Spleen (tissue), 11 donors: ENCODE results near the gene MMP25. TPM values are rescaled to one million over a fixed set of nuclear protein-coding genes. Genes with fewer than 3 reads are reported as not detected.

Source experiments
- DNase-seq: peaks from one replicate; pipeline ENCODE4 v3.0.0-alpha.2; 2020
- H3K27ac ChIP-seq, 8 donors: fragments of 200-600 bp; sonication (generic) in 7 of 8; 1 replicate in 4 of 8; 2 replicates in 4 of 8; pipeline versions ENCODE4 v1.5.0 to v1.8.0; 2016 to 2021; ENCODE audit warnings: inconsistent platforms in 4 of 8, mild to moderate bottlenecking in 4 of 8, moderate library complexity in 1 of 8
- H3K27me3 ChIP-seq, 7 donors: fragments of 200-600 bp; sonication (generic) in 6 of 7; replicated peaks in 1 of 7; 1 replicate in 4 of 7; 2 replicates in 3 of 7; pipeline versions ENCODE4 v1.5.0 to v1.8.0; 2016 to 2021; ENCODE audit warnings: inconsistent platforms in 3 of 7, mild to moderate bottlenecking in 1 of 7
- H3K36me3 ChIP-seq, 6 donors: fragments of 200-600 bp; sonication (generic) in 5 of 6; 1 replicate in 4 of 6; 2 replicates in 2 of 6; pipeline versions ENCODE4 v1.5.0 to v1.8.0; 2016 to 2021; ENCODE audit warnings: inconsistent platforms in 2 of 6
- H3K4me1 ChIP-seq, 6 donors: fragments of 200-600 bp; sonication (generic) in 5 of 6; 1 replicate in 3 of 6; 2 replicates in 3 of 6; pipeline versions ENCODE4 v1.5.0 to v1.8.0; 2016 to 2021; ENCODE audit warnings: inconsistent platforms in 3 of 6
- H3K4me3 ChIP-seq, 8 donors: fragments of 200-600 bp; sonication (generic) in 7 of 8; 1 replicate in 4 of 8; 2 replicates in 4 of 8; pipeline versions ENCODE4 v1.5.0 to v1.8.0; 2016 to 2021; ENCODE audit warnings: inconsistent platforms in 4 of 8, mild to moderate bottlenecking in 4 of 8, moderate library complexity in 2 of 8
- H3K9me3 ChIP-seq, 8 donors: fragments of 200-600 bp; sonication (generic) in 7 of 8; 1 replicate in 4 of 8; 2 replicates in 4 of 8; pipeline versions ENCODE4 v1.5.0 to v1.8.0; 2016 to 2021; ENCODE audit warnings: inconsistent platforms in 4 of 8
- POLR2A ChIP-seq, 3 donors: fragments of 450-650 bp; IDR thresholded peaks; one replicate each; pipeline ENCODE4 v1.5.1; 2017; ENCODE audit warnings: antibody characterized with exemption in 3 of 3, mild to moderate bottlenecking in 1 of 3
- POLR2AphosphoS5 ChIP-seq, 3 donors: sonication (generic); formaldehyde crosslinking; IDR thresholded peaks; one replicate each; pipeline ENCODE4 v1.5.1; 2017; ENCODE audit warnings: antibody characterized with exemption in 3 of 3
- WGBS, 5 donors: extraction: QIAGEN DNeasy Blood & Tissue Kit in 3 of 5; methylation state at CpG; one replicate each; pipeline versions ENCODE4 v1.1.5 to v1.1.7; 2013 to 2018; 5-methylcytosine and 5-hydroxymethylcytosine counted together
- intact Hi-C: fragments of 100-400 bp; cut with DNase I; formaldehyde crosslinking; loops from one replicate; pipeline ENCODE4 v1.15.0; 2023; ENCODE audit warnings: low total_unique reads
- polyA plus RNA-seq, 3 donors: library from polyadenylated mRNA; stranded (reverse); fragments of 200-250 nt; gene quantifications; one replicate each; pipeline ENCODE4 v1.2.1, GENCODE V29; 2013
- total RNA-seq, 7 donors: library from RNA; depleted of rRNA in 3 of 7; stranded (reverse); fragments of >200 nt in 3 of 7; fragmentation: NEBNext Ultra II Directional in 4 of 7; extraction: Animal tissue kit (Norgen Biotek cat#: 25700) in 4 of 7; gene quantifications; one replicate each; pipeline versions ENCODE4 v1.1.0 to v1.2.1, GENCODE V29; 2016 to 2021
- TF ChIP-seq, protein P1 (sequence below), 11 experiments: fragments of 200-600 bp in 7 of 11; fragments of 450-650 bp in 4 of 11; sonication (generic) in 4 of 11; IDR thresholded peaks in 8 of 11; conservative IDR thresholded peaks in 3 of 11; 1 replicate in 7 of 11; 2 replicates in 4 of 11; pipeline versions ENCODE4 v1.4.0 to v1.8.0; 2016 to 2021; ENCODE audit warnings: antibody characterized with exemption in 11 of 11, inconsistent platforms in 4 of 11, mild to moderate bottlenecking in 1 of 11
- donor health status: healthy with polysubstance abuse.
- donor health status: DM: no; HTN: no; CAD: no; lungs with moderate emphysema.
- donor health status: DM: no; HTN: no; CAD: no.
- donor health status: Bipolar disorder and iron deficiency.
- donor health status: healthy.
- donor health status: DM: no; HTN: no; CAD: no.
- donor health status: DM: yes; HTN: yes; CAD: no.

Gene MMP25
- total and polyA plus RNA-seq, 10 donors = 2.7 to 282 (median 65.6) TPM

DNA sequence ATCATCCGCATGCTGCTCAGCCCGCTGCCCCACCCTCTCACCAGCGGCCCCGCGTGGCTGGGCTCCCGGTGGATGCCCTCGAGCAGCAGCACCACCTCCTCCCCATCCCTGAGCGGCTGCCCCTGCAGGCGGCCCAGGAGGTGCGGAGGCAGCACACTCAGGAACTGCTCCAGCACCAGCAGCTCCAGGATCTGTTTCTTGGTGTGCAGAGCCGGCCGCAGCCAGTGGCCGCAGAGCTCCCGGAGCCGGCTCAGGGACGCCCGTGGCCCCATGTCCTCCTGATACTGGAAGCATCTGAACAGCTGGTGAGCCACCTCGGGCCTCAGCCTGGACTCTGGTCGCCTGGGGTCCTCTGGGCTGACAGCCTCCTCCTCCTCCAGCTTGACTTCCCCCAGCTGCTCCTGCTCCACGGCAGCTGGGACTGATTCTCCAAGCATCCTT is 46.2 kb downstream of the MMP25 start:
- 75 to 92% (median 84%) methylated on average over 14 to 20 of the region's 20 CpGs for WGBS, 5 donors
- peaks cover 0 to 6% (median 0%) of the 10 kb centered on the region in 7 donors for H3K27me3 ChIP-seq
- no peaks in the 10 kb centered on the region for H3K36me3 ChIP-seq
- H3K27ac ChIP-seq = no peak overlapping the region
- no peak overlapping the region for H3K4me3 ChIP-seq
- TF ChIP-seq POLR2A (IDR thresholded peaks at IDR 0.05) = no peak
- TF ChIP-seq POLR2AphosphoS5 (IDR thresholded peaks at IDR 0.05) = no peak
- TF ChIP-seq, protein P1, sequence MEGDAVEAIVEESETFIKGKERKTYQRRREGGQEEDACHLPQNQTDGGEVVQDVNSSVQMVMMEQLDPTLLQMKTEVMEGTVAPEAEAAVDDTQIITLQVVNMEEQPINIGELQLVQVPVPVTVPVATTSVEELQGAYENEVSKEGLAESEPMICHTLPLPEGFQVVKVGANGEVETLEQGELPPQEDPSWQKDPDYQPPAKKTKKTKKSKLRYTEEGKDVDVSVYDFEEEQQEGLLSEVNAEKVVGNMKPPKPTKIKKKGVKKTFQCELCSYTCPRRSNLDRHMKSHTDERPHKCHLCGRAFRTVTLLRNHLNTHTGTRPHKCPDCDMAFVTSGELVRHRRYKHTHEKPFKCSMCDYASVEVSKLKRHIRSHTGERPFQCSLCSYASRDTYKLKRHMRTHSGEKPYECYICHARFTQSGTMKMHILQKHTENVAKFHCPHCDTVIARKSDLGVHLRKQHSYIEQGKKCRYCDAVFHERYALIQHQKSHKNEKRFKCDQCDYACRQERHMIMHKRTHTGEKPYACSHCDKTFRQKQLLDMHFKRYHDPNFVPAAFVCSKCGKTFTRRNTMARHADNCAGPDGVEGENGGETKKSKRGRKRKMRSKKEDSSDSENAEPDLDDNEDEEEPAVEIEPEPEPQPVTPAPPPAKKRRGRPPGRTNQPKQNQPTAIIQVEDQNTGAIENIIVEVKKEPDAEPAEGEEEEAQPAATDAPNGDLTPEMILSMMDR (IDR thresholded peaks at IDR 0.05 in 8 of 11, conservative IDR thresholded peaks at IDR 0.05 in 3 of 11) = no peak
- H3K4me1 ChIP-seq = peaks cover 10 to 74% (median 39%) of the 10 kb centered on the region in 6 donors
- no peaks in the 10 kb centered on the region for H3K9me3 ChIP-seq
- intact Hi-C loops = no loop called here
- peak; percentile 71 for DNase-seq

DNA sequence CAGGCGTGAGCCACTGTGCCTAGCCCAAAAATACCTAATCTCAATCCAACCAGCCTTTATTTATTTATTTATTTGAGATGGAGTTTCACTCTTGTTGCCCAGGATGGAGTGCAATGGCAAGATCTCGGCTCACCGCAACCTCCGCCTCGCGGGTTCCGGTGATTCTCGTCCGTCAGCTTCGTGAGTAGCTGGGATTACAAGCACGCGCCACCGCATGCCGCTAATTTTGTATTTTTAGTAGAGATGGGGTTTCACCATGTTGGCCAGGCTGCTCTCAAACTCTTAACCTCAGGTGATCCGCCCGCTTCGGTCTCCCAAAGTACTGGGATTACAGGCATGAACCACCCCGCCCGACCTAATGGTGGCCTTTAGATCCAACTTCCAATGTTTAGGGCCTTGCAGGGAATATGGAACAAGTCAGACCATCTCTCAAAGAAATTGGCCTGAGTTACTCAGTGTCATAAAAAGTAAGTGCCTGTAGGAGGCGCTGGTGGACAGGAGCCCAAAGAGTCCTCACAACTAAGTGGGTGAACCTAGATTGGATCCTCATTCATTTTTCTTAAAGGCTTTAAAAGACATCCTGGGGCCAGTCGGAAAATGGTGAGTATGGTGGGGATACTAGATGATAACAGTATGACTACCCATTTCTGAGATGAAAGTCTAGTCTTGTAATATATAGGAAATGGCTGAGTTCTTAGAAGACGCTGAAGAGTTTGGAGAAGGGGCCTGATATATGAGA is 48.1 kb downstream of the MMP25 start:
- H3K9me3 ChIP-seq = no peaks in the 10 kb centered on the region
- WGBS, 5 donors = 79 to 93% (median 87%) methylated on average over 22 of the region's 22 CpGs
- peak; percentile 48 for DNase-seq
- H3K4me1 ChIP-seq = peaks cover 9 to 60% (median 29%) of the 10 kb centered on the region in 6 donors
- H3K36me3 ChIP-seq = no peaks in the 10 kb centered on the region
- intact Hi-C loops = no loop called here
- H3K27ac ChIP-seq = no peak overlapping the region
- H3K27me3 ChIP-seq = peaks cover 0 to 6% (median 0%) of the 10 kb centered on the region in 7 donors
- no peak overlapping the region for H3K4me3 ChIP-seq
- no peak for TF ChIP-seq POLR2A (IDR thresholded peaks at IDR 0.05)
- no peak for TF ChIP-seq POLR2AphosphoS5 (IDR thresholded peaks at IDR 0.05)
- TF ChIP-seq, protein P1 (IDR thresholded peaks at IDR 0.05 in 8 of 11, conservative IDR thresholded peaks at IDR 0.05 in 3 of 11) = peak in 9 of 11 experiments; percentile 33 to 64 (median 54)

- intact Hi-C loops = no loop called here
- DNase-seq = peak; percentile 89
- H3K4me1 ChIP-seq = peaks cover 19 to 62% (median 42%) of the 10 kb centered on the region in 6 donors
Observed at GRCh38 chr16:3095869-3096268, 49.5 kb downstream of the MMP25 start.

More at GRCh38 chr16:3095869-3096268, 49.5 kb downstream of the MMP25 start:
- Histone ChIP-seq H3K36me3 (no peaks in the 10 kb centered on the region), H3K4me3 (no peak overlapping the region), H3K9me3 (no peaks in the 10 kb centered on the region), H3K27me3 (peaks cover 0 to 6% (median 0%) of the 10 kb centered on the region in 7 donors), H3K27ac (peak overlapping the region in 6 of 8 donors; percentile 25 to 67 (median 54))
- TF ChIP-seq POLR2A (IDR thresholded peaks at IDR 0.05) = no peak
- peak in 1 of 3 donors; percentile 15 for TF ChIP-seq POLR2AphosphoS5 (IDR thresholded peaks at IDR 0.05)
- TF ChIP-seq, protein P1 (IDR thresholded peaks at IDR 0.05 in 8 of 11, conservative IDR thresholded peaks at IDR 0.05 in 3 of 11) = peak in 8 of 11 experiments; percentile 21 to 55 (median 44)
- 2 to 18% (median 6%) methylated on average over 4 of the region's 4 CpGs for WGBS, 5 donors
